ENCODE data around the gene SMTN.

GRCh38 chr22:31120230-31120629, 39.1 kb downstream of the SMTN start:
- no peak for TF ChIP-seq POLR2A (IDR thresholded peaks at IDR 0.05)
- TF ChIP-seq, protein P1, sequence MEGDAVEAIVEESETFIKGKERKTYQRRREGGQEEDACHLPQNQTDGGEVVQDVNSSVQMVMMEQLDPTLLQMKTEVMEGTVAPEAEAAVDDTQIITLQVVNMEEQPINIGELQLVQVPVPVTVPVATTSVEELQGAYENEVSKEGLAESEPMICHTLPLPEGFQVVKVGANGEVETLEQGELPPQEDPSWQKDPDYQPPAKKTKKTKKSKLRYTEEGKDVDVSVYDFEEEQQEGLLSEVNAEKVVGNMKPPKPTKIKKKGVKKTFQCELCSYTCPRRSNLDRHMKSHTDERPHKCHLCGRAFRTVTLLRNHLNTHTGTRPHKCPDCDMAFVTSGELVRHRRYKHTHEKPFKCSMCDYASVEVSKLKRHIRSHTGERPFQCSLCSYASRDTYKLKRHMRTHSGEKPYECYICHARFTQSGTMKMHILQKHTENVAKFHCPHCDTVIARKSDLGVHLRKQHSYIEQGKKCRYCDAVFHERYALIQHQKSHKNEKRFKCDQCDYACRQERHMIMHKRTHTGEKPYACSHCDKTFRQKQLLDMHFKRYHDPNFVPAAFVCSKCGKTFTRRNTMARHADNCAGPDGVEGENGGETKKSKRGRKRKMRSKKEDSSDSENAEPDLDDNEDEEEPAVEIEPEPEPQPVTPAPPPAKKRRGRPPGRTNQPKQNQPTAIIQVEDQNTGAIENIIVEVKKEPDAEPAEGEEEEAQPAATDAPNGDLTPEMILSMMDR (IDR thresholded peaks at IDR 0.05), result no peak
